Ovary (tissue), 3 donors: Measurements from ENCODE around the gene CCDC40.

Experiments used
- POLR2A ChIP-seq: fragments of 450-650 bp; IDR thresholded peaks from one replicate; pipeline ENCODE4 v1.6.1; 2017; ENCODE audit warnings: antibody characterized with exemption, mild to moderate bottlenecking, moderate library complexity
- TF ChIP-seq, protein P1 (sequence below), 3 donors: fragments of 450-650 bp in 2 of 3; fragments of 200-600 bp in 1 of 3; IDR thresholded peaks; one replicate each; pipeline versions ENCODE4 v1.5.1 to v1.8.0; 2016 to 2022; ENCODE audit warnings: antibody characterized with exemption in 3 of 3, mild to moderate bottlenecking in 1 of 3
- donor health status: DM: no; HTN: no; CAD: no.

DNA sequence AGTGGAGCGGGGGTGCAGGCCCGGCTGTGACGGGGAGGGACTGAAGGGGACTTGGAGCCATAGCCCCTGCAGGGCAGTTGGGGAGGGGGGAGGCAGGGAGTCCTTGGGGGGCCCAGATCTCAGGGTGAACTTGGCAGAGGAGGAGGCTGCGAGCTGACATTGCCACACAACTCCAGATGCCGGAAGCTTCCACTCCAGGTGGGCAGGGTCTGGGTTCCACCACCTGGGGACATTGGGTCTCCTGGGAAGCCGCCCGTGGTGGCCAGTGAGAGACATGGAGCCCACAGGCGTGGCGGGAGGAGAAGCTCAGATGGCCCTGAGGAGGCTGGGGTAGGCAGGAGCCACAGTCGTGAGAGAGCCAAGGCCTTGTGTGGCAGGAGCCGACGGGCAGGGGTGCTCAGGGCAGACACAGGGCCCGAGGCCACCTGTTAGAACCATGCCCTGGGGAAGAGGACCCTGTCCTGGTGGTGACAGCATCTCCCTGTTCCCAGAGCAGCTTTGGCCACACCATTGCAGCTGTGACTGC, 46.8 kb downstream of the CCDC40 start:
- TF ChIP-seq, protein P1, sequence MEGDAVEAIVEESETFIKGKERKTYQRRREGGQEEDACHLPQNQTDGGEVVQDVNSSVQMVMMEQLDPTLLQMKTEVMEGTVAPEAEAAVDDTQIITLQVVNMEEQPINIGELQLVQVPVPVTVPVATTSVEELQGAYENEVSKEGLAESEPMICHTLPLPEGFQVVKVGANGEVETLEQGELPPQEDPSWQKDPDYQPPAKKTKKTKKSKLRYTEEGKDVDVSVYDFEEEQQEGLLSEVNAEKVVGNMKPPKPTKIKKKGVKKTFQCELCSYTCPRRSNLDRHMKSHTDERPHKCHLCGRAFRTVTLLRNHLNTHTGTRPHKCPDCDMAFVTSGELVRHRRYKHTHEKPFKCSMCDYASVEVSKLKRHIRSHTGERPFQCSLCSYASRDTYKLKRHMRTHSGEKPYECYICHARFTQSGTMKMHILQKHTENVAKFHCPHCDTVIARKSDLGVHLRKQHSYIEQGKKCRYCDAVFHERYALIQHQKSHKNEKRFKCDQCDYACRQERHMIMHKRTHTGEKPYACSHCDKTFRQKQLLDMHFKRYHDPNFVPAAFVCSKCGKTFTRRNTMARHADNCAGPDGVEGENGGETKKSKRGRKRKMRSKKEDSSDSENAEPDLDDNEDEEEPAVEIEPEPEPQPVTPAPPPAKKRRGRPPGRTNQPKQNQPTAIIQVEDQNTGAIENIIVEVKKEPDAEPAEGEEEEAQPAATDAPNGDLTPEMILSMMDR (IDR thresholded peaks at IDR 0.05) = no peak
- TF ChIP-seq POLR2A = no peak
